Fibroblast of the aortic adventitia (primary cell): ENCODE measurements around the gene MYBBP1A. TPM values are rescaled to one million over a fixed set of nuclear protein-coding genes. Genes with fewer than 3 reads are reported as not detected.

ENCODE experiments used
- DNase-seq: peaks from one replicate; pipeline ENCODE4 v3.0.0-alpha.2; 2010; ENCODE audit warnings: low read depth
- H3K4me3 ChIP-seq: 2 replicates; pipeline ENCODE4 v1.5.1; 2011; ENCODE audit warnings: low read depth, mild to moderate bottlenecking, control low read depth, low read length, moderate library complexity
- total RNA-seq: library from RNA; depleted of rRNA; stranded (reverse); fragments of >200 nt; gene quantifications from 2 replicates; pipeline ENCODE4 v1.2.3, GENCODE V29; 2012; ENCODE audit warnings: low replicate concordance
- TF ChIP-seq, protein P1 (sequence below): IDR thresholded peaks from 2 replicates; pipeline ENCODE4 v1.5.1; 2011; ENCODE audit warnings: mild to moderate bottlenecking, low read length, control low read depth, inconsistent platforms; ENCODE audit not compliant: insufficient read depth

The MYBBP1A gene
- total RNA-seq, 1 donor = 51.0 TPM

DNA sequence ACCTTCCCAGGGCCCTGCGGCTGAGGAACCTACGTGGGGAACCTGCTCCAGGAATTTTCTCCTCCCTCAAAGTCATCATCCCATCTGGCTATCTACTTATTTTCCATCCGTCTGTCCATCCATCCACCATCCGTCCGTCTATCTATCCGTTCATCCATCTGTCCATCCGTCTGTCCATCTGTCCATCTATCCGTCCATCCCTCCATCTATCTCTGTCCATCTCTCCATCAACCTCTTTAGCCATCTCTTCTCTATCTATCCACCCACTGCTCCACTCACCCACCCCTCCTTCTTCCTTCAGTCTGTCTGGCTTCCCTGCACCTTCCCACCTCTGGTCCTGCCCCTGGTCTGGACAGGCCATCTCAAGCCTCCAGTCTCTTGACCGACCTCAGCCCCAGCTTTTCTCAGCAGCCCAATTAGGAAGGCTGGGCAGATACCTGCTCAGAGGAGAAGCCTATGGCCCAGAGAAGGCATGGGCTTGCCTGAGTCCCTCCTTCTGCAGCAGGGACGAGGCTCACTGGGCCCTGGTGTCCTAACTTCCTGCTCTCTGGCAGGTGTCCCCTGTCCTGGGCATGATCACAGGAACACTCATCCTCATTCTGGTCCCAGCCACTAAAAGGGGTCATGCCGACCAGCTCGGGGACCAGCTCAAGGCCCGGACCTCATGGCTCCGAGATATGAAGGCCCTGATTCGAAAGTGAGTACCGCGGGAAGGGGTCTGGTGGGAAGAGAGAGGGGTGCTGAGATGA lies 23.0 kb downstream of the MYBBP1A start:
- TF ChIP-seq, protein P1, sequence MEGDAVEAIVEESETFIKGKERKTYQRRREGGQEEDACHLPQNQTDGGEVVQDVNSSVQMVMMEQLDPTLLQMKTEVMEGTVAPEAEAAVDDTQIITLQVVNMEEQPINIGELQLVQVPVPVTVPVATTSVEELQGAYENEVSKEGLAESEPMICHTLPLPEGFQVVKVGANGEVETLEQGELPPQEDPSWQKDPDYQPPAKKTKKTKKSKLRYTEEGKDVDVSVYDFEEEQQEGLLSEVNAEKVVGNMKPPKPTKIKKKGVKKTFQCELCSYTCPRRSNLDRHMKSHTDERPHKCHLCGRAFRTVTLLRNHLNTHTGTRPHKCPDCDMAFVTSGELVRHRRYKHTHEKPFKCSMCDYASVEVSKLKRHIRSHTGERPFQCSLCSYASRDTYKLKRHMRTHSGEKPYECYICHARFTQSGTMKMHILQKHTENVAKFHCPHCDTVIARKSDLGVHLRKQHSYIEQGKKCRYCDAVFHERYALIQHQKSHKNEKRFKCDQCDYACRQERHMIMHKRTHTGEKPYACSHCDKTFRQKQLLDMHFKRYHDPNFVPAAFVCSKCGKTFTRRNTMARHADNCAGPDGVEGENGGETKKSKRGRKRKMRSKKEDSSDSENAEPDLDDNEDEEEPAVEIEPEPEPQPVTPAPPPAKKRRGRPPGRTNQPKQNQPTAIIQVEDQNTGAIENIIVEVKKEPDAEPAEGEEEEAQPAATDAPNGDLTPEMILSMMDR = no peak
- no peak for DNase-seq

GRCh38 chr17:4530799-4531730 lies 24.1 kb downstream of the MYBBP1A start:
- H3K4me3 ChIP-seq = no peak overlapping the region
- no peak for DNase-seq
- TF ChIP-seq, protein P1 = no peak

More for the DNA sequence above, 23.0 kb downstream of the MYBBP1A start:
- H3K4me3 ChIP-seq = no peak overlapping the region

DNA sequence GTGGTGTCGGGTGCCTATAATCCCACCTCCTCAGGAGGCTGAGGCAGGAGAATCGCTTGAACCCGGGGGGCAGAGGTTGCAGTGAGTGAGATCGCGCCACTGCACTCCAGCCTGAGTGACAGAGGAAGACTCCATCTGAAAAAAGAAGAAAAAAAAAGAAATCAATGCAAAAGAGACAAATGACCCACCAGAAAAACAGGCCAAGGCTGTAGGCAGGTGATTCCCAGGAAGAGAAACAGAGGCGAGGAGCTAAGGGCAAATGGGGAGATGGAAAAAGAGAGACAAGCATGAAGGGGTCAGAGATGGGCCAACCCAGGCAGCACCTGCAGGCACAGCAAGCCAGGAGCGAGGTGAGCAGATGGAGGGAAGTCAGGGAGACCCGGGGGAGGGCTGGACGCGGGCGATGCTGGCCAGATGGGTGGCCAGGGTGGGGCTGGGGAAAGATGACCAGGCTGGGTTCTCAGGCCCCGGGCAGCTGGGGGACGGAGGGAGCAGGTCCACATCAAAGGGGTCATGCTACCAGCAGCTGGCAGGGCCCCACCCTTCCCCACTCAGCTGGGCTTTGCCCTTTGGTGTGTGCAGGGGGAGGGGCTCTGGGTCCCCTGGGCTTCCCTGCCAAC lies 25.5 kb downstream of the MYBBP1A start:
- no peak for DNase-seq
- H3K4me3 ChIP-seq = no peak overlapping the region
- TF ChIP-seq, protein P1 = no peak

GRCh38 chr17:4527566-4528125 lies 27.5 kb downstream of the MYBBP1A start:
- no peak for DNase-seq
- H3K4me3 ChIP-seq = no peak overlapping the region
- TF ChIP-seq, protein P1 = no peak

- TF ChIP-seq, protein P1 = no peak
- no peak overlapping the region for H3K4me3 ChIP-seq
- DNase-seq = no peak
Observed at GRCh38 chr17:4527134-4527533, 28.1 kb downstream of the MYBBP1A start.

DNA sequence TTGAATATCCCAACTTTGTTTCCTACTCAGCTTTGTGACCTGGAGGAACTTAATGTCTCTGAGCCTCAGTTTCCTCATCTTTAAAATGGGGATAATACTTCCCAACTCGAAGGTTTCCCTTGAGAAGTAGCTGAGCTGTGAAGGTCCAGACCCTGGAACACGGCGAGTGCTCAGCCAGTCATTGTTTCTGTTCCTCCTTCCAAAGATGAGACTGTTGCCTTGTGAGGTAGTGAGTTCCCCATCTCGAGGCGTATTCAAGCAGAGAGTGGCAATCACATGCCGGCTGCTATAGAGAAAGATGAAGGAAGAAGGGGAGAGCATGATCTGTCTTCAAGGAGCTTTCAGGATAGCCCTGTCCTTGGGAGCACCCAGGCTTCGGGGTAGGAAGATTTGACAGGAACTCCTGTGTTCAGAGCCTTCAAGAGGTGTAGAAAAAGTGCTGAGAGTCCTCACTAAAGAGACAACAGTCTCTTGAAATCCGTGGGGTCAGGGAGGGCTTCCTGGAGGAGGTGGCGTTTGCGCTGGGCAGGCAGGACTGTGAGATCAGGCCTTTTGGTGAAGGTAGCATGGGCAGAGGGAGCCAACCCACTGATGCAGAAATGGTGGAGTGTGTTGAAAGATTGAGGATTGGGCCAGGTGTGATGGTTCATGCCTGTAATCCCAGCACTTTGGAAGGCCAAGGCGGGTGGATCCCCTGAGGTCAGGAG lies 29.3 kb downstream of the MYBBP1A start:
- TF ChIP-seq, protein P1 = no peak
- no peak overlapping the region for H3K4me3 ChIP-seq
- no peak for DNase-seq
